Measurements from ENCODE around the gene ATXN7L1. TPM values are rescaled to one million over a fixed set of nuclear protein-coding genes. Genes with fewer than 3 reads are reported as not detected.

The ATXN7L1 gene
- total and polyA plus RNA-seq, 2 of the 13 experiments (the other 11 are each of a cell fraction or from before 2014, with no cell fraction given): 4.1 to 7.8 TPM

- TF ChIP-seq, protein P1, sequence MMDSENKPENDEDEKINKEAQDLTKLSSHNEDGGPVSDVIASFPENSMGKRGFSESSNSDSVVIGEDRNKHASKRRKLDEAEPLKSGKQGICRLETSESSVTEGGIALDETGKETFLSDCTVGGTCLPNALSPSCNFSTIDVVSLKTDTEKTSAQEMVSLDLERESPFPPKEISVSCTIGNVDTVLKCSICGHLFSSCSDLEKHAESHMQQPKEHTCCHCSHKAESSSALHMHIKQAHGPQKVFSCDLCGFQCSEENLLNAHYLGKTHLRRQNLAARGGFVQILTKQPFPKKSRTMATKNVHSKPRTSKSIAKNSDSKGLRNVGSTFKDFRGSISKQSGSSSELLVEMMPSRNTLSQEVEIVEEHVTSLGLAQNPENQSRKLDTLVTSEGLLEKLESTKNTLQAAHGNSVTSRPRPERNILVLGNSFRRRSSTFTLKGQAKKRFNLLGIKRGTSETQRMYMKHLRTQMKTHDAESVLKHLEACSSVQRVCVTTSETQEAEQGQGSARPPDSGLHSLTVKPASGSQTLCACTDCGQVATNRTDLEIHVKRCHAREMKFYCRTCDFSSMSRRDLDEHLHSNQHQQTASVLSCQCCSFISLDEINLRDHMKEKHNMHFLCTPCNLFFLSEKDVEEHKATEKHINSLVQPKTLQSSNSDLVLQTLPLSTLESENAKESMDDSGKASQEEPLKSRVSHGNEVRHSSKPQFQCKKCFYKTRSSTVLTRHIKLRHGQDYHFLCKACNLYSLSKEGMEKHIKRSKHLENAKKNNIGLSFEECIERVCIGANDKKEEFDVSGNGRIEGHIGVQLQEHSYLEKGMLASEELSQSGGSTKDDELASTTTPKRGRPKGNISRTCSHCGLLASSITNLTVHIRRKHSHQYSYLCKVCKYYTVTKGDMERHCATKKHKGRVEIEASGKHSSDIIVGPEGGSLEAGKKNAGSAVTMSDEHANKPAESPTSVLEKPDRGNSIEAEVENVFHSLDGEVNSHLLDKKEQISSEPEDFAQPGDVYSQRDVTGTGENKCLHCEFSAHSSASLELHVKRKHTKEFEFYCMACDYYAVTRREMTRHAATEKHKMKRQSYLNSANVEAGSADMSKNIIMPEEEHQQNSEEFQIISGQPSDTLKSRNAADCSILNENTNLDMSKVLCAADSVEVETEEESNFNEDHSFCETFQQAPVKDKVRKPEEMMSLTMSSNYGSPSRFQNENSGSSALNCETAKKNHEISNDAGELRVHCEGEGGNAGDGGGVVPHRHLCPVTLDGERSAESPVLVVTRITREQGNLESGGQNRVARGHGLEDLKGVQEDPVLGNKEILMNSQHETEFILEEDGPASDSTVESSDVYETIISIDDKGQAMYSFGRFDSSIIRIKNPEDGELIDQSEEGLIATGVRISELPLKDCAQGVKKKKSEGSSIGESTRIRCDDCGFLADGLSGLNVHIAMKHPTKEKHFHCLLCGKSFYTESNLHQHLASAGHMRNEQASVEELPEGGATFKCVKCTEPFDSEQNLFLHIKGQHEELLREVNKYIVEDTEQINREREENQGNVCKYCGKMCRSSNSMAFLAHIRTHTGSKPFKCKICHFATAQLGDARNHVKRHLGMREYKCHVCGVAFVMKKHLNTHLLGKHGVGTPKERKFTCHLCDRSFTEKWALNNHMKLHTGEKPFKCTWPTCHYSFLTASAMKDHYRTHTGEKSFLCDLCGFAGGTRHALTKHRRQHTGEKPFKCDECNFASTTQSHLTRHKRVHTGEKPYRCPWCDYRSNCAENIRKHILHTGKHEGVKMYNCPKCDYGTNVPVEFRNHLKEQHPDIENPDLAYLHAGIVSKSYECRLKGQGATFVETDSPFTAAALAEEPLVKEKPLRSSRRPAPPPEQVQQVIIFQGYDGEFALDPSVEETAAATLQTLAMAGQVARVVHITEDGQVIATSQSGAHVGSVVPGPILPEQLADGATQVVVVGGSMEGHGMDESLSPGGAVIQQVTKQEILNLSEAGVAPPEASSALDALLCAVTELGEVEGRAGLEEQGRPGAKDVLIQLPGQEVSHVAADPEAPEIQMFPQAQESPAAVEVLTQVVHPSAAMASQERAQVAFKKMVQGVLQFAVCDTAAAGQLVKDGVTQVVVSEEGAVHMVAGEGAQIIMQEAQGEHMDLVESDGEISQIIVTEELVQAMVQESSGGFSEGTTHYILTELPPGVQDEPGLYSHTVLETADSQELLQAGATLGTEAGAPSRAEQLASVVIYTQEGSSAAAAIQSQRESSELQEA (CRISPR knock-in tag; IDR thresholded peaks at IDR 0.05; ENCODE audit: not compliant biosample characterization): no peak
- TF ChIP-seq ZNF33B (CRISPR knock-in tag; IDR thresholded peaks at IDR 0.05) (no peak), NFE2L1 (CRISPR knock-in tag; IDR thresholded peaks at IDR 0.05; ENCODE audit: borderline replicate concordance) (no peak), ZNF17 (CRISPR knock-in tag; IDR thresholded peaks at IDR 0.05) (no peak), TEF (CRISPR knock-in tag; IDR thresholded peaks at IDR 0.05) (no peak), MATR3 (CRISPR knock-in tag; IDR thresholded peaks at IDR 0.05) (no peak), KDM2A (CRISPR knock-in tag; IDR thresholded peaks at IDR 0.05; ENCODE audit: borderline replicate concordance, low read depth) (peak; percentile 47), ZNF367 (CRISPR knock-in tag; IDR thresholded peaks at IDR 0.05; ENCODE audit: borderline replicate concordance) (no peak), MAFG (CRISPR knock-in tag; IDR thresholded peaks at IDR 0.05) (no peak), KLF11 (CRISPR knock-in tag; IDR thresholded peaks at IDR 0.05) (peak; percentile 19; the same call in 1 of the 2 replicates), ZBTB1 (CRISPR knock-in tag; IDR thresholded peaks at IDR 0.05; ENCODE audit: borderline replicate concordance) (no peak), BCLAF1 (IDR thresholded peaks at IDR 0.05) (no peak), FOXK2 (IDR thresholded peaks at IDR 0.05) (no peak), GLMP (CRISPR knock-in tag; IDR thresholded peaks at IDR 0.05; ENCODE audit: borderline replicate concordance) (no peak)
- TF ChIP-seq, protein P2, sequence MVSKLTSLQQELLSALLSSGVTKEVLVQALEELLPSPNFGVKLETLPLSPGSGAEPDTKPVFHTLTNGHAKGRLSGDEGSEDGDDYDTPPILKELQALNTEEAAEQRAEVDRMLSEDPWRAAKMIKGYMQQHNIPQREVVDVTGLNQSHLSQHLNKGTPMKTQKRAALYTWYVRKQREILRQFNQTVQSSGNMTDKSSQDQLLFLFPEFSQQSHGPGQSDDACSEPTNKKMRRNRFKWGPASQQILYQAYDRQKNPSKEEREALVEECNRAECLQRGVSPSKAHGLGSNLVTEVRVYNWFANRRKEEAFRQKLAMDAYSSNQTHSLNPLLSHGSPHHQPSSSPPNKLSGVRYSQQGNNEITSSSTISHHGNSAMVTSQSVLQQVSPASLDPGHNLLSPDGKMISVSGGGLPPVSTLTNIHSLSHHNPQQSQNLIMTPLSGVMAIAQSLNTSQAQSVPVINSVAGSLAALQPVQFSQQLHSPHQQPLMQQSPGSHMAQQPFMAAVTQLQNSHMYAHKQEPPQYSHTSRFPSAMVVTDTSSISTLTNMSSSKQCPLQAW (CRISPR knock-in tag; IDR thresholded peaks at IDR 0.05): peak; percentile 34; the same call in 1 of the 2 replicates
These were observed 684 bp upstream of the ATXN7L1 start (continued) for GRCh38 chr7:105876964-105877601.
